Measurements from ENCODE around the gene OR4E2. TPM values are rescaled to one million over a fixed set of nuclear protein-coding genes. Genes with fewer than 3 reads are reported as not detected.

Gene OR4E2
- not detected for total RNA-seq

GRCh38 chr14:21653331-21653885 lies at the start of gene OR4E2:
OR4E2 (plus strand) TSS chr14:21653835; CDS start chr14:21665083, 11,248 bp downstream.

GRCh38 chr14:21634840-21635239 lies 18.8 kb upstream of the OR4E2 start, which contains the start of gene OR10G2:
OR10G2 (minus strand) TSS chr14:21634940; CDS start chr14:21634842, 98 bp downstream.

GRCh38 chr14:21673718-21674117 lies 20.1 kb downstream of the OR4E2 start, which contains the start of gene OR4E1:
OR4E1 (minus strand) TSS chr14:21673818; CDS start chr14:21670935, 2,883 bp downstream.

Small RNA genes within 50 kb of the gene (small RNA-seq; reads per million reads assigned to genes)
- not detected for gene AC243972.3

Other genes with a start within 250 kb of the OR4E2 start
- gene CHD8, start 197.7 kb upstream of the OR4E2 start, total RNA-seq: 81.7 TPM
- gene RAB2B, start 176.9 kb upstream of the OR4E2 start, total RNA-seq: 43.8 TPM
- gene TOX4, start 176.6 kb upstream of the OR4E2 start, total RNA-seq: 38.1 TPM
- 71.3 TPM for gene METTL3, start 142.5 kb upstream of the OR4E2 start, total RNA-seq
- gene SALL2, start 127.5 kb upstream of the OR4E2 start, total RNA-seq: 30.4 TPM
- gene OR10G3, start 73.8 kb upstream of the OR4E2 start, total RNA-seq: not detected
- not detected for gene OR10G2, start 18.9 kb upstream of the OR4E2 start, total RNA-seq
- gene OR4E1, start 20.0 kb downstream of the OR4E2 start, total RNA-seq: not detected

All from diencephalon (tissue), 1 donor.